Smooth muscle cell (in vitro differentiated cells): Measurements from ENCODE around the gene CYP27C1. TPM values are rescaled to one million over a fixed set of nuclear protein-coding genes. Genes with fewer than 3 reads are reported as not detected.
"Not testable (repeated sequence)": the region's sequence is repeated elsewhere in the genome, so short reads cannot be mapped to it uniquely, and the experiment has no call there.

Experiments
- DNase-seq: peaks from one replicate; lab custom pipeline; 2025; ENCODE audit not compliant: unreplicated experiment; lab: John Stamatoyannopoulos, UW
- H2AFZ ChIP-seq: fragments of 200-600 bp; sonication (generic); 2 replicates; pipeline ENCODE4 v1.6.0; 2016; ENCODE audit warnings: antibody characterized with exemption, low read depth, mild to moderate bottlenecking
- H3F3A ChIP-seq: fragments of 200-600 bp; sonication (generic); 2 replicates; pipeline ENCODE4 v1.6.0; 2017; ENCODE audit warnings: antibody characterized with exemption, low read depth
- H3K27ac ChIP-seq: fragments of 200-600 bp; sonication (generic); 2 replicates; pipeline ENCODE4 v1.5.1; 2016; ENCODE audit warnings: low read depth, mild to moderate bottlenecking
- H3K27me3 ChIP-seq: fragments of 200-600 bp; sonication (generic); 2 replicates; pipeline ENCODE4 v1.6.1; 2016; ENCODE audit warnings: low read depth, mild to moderate bottlenecking
- H3K36me3 ChIP-seq: fragments of 200-600 bp; sonication (generic); 2 replicates; pipeline ENCODE4 v1.5.1; 2016; ENCODE audit warnings: low read depth
- H3K4me1 ChIP-seq: fragments of 200-600 bp; sonication (generic); 2 replicates; pipeline ENCODE4 v1.5.1; 2016; ENCODE audit warnings: low read depth
- H3K4me2 ChIP-seq: fragments of 200-600 bp; sonication (generic); 2 replicates; pipeline ENCODE4 v1.6.0; 2016; ENCODE audit warnings: mild to moderate bottlenecking
- H3K4me3 ChIP-seq: fragments of 200-600 bp; sonication (generic); 2 replicates; pipeline ENCODE4 v1.5.1; 2016; ENCODE audit warnings: mild to moderate bottlenecking
- H3K79me2 ChIP-seq: fragments of 200-600 bp; sonication (generic); 2 replicates; pipeline ENCODE4 v1.6.0; 2016; ENCODE audit warnings: low read depth, mild to moderate bottlenecking
- H3K9ac ChIP-seq: fragments of 200-600 bp; sonication (generic); 2 replicates; pipeline ENCODE4 v1.6.0; 2016; ENCODE audit warnings: low read depth
- H3K9me3 ChIP-seq: fragments of 200-600 bp; sonication (generic); replicated peaks from 2 replicates; pipeline ENCODE4 v1.5.1; 2016; ENCODE audit warnings: low read depth
- H4K20me1 ChIP-seq: fragments of 200-600 bp; sonication (generic); 2 replicates; pipeline ENCODE4 v1.6.0; 2016; ENCODE audit warnings: low read depth
- CTCF ChIP-seq: fragments of 200-600 bp; sonication (generic); IDR thresholded peaks from 2 replicates; pipeline ENCODE4 v1.5.1; 2017; ENCODE audit warnings: borderline replicate concordance, mild to moderate bottlenecking, antibody characterized with exemption; ENCODE audit not compliant: insufficient read depth, poor library complexity, severe bottlenecking
- WGBS: methylation state at CpG from one replicate; pipeline ENCODE4 v1.1.7; 2016; ENCODE audit warnings: low lambda C conversion rate; 5-methylcytosine and 5-hydroxymethylcytosine counted together
- polyA plus RNA-seq: library from polyadenylated mRNA; unstranded; fragments of >200 nt; fragmentation: Nextera tagmentation; extraction: Ambion mirVana; gene quantifications from 2 replicates; pipeline ENCODE4 v1.2.1, GENCODE V29; 2016
- total RNA-seq: library from RNA; depleted of rRNA; stranded (reverse); fragments of >200 nt; gene quantifications from 2 replicates; pipeline ENCODE4 v1.2.3, GENCODE V29; 2014

CYP27C1 gene
- total and polyA plus RNA-seq, 2 experiments from 2014 or later: 2.0 to 5.0 TPM

GRCh38 chr2:127163921-127164320, 56.2 kb downstream of the CYP27C1 start:
- H3K36me3 ChIP-seq: no peaks in the 10 kb centered on the region
- no peaks in the 10 kb centered on the region for H3F3A ChIP-seq
- no peaks in the 10 kb centered on the region for H3K27me3 ChIP-seq
- WGBS: 88% methylated on average over 3 of the region's 3 CpGs
- no peaks in the 10 kb centered on the region for H3K9me3 ChIP-seq
- no peak for TF ChIP-seq CTCF
- H3K4me2 ChIP-seq: no peak overlapping the region
- H4K20me1 ChIP-seq: no peaks in the 10 kb centered on the region
- no peak for DNase-seq
- no peak overlapping the region for H2AFZ ChIP-seq
- H3K27ac ChIP-seq: no peak overlapping the region
- no peaks in the 10 kb centered on the region for H3K4me1 ChIP-seq
- no peaks in the 10 kb centered on the region for H3K79me2 ChIP-seq
- H3K9ac ChIP-seq: no peak overlapping the region
- H3K4me3 ChIP-seq: no peak overlapping the region

GRCh38 chr2:127163090-127163406, 57.1 kb downstream of the CYP27C1 start:
- H3K9me3 ChIP-seq, H4K20me1 ChIP-seq, H3K36me3 ChIP-seq, H3K4me3 ChIP-seq, H3F3A ChIP-seq, H3K27me3 ChIP-seq, H3K9ac ChIP-seq, H3K79me2 ChIP-seq, H2AFZ ChIP-seq, H3K4me1 ChIP-seq, H3K4me2 ChIP-seq, DNase-seq, H3K27ac ChIP-seq: not testable (repeated sequence)
- 93% methylated on average over 7 of the region's 7 CpGs for WGBS

- no peak overlapping the region for H3K27ac ChIP-seq
- H4K20me1 ChIP-seq: no peaks in the 10 kb centered on the region
- H2AFZ ChIP-seq: no peak overlapping the region
- no peaks in the 10 kb centered on the region for H3K27me3 ChIP-seq
- H3F3A ChIP-seq: no peaks in the 10 kb centered on the region
- no peaks in the 10 kb centered on the region for H3K9me3 ChIP-seq
- TF ChIP-seq CTCF: no peak
- H3K9ac ChIP-seq: no peak overlapping the region
- H3K4me3 ChIP-seq: no peak overlapping the region
- H3K79me2 ChIP-seq: no peaks in the 10 kb centered on the region
- 93% methylated on average over 7 of the region's 7 CpGs for WGBS
- H3K4me2 ChIP-seq: no peak overlapping the region
- no peaks in the 10 kb centered on the region for H3K36me3 ChIP-seq
- no peaks in the 10 kb centered on the region for H3K4me1 ChIP-seq
- no peak for DNase-seq
Measured at GRCh38 chr2:127162261-127163089, 57.6 kb downstream of the CYP27C1 start.

- Histone ChIP-seq H3K27me3 (no peaks in the 10 kb centered on the region), H2AFZ (no peak overlapping the region), H4K20me1 (no peaks in the 10 kb centered on the region), H3K4me1 (no peaks in the 10 kb centered on the region), H3K36me3 (no peaks in the 10 kb centered on the region), H3K9me3 (no peaks in the 10 kb centered on the region), H3F3A (no peaks in the 10 kb centered on the region), H3K79me2 (no peaks in the 10 kb centered on the region), H3K4me2 (no peak overlapping the region), H3K9ac (no peak overlapping the region), H3K4me3 (no peak overlapping the region), H3K27ac (no peak overlapping the region)
- WGBS: 67% methylated on average over 12 of the region's 12 CpGs
- no peak for DNase-seq
- no peak for TF ChIP-seq CTCF
Measured at GRCh38 chr2:127161176-127162136, 58.6 kb downstream of the CYP27C1 start.
